KG1 (cell line): ENCODE data around the gene ASXL2.
"Not testable (repeated sequence)": the region's sequence is repeated elsewhere in the genome, so short reads cannot be mapped to it uniquely, and the experiment has no call there.

Experiments
- DNase-seq: peaks from one replicate; lab custom pipeline; 2025; lab: John Stamatoyannopoulos, UW

Gene ASXL2

DNA sequence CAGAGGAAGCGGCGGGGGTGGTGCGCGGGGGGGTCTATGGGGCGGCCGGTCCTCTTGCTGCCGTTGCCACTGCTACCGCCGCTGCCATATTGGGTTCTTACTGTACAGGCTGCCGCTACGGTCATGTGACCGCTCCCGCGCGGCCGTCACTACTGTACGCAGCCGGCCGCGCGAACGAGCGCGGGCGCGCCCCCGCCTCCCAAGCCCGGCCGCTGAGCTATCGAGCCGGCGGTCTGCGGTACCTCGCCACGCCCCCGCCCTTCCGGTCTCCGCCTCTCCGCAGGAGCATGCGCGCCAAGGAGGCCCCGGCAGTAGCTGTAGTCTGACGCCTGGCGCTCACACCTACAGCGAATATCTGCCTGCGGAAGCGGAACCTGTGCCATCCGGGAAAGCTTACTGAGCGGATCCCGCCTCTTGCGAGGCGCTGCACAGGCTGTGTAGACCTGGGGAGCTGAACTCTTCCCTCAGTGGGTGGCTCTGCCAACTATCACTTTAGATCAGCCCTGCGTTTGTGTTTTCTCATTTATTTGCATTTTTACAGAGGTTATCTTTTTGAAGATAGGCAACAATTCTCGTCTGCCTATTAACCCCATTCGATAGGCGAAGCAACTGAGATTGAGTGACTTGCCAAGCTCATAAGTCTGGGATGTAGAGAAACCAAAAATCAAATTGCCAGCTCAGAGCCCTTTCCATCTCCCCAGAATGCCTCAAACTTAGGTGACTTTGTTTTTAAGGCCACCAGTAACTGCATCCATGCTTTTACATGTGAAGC, at the start of gene ASXL2:
Gene ASXL2 (minus strand): TSS at position 127 of the 772 bp plus-strand sequence. CDS start 265 bp downstream, outside the sequence.
- peak; percentile 95 for DNase-seq

DNA sequence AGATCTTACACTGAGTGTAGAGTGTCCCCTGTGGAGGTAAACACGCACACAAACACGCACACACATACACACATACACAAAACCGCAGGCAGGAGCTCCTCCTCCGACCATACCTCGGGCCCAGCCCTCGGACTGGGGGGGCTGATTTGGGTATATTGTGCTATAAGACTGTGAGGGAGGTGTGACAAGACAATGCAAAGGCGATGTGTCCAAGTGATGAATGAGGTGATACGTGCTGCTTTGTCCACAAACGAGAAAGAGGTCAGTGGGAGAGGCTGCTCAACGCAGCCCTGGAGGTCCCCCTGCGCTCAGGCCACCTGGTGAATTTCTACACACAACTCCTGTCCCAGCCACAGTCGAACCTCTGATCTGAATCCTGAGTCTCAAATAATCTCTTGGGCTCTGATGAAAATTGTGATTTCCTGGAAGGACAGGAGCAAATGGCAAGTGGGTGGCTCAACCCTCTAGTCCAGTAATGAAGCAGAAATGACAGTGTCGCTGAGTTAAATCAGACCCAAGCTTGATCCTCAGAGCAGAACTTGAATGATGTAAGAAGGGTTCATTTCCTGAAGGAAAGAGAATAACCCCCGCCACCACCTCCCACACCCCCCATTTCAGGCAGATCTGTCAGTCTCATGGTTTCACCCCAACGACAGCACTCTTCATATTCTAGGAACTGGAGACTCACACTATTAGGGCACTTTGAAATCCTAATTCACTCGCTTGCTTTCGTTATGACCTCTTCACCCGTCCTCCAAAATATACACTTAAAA, 48.9 kb upstream of the ASXL2 start:
- DNase-seq: no peak

DNA sequence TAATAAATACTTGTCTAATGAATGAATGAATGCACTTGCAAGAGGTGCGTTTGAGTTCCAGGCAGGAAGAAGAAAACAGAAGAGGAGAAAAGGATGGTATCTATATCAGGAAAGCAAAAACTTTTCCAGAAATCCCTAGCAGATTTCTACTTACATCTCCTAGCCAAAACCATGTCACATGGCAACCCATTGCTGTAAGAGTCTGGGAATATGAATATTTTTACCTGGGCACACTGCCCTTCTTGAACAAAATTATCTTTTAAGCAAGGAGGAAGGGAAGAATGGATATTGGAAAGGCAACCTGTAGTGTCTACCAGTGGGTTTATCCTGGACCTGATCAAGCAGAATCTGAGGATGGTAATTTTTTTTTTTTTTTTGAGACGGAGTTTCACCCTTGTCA, 44.2 kb upstream of the ASXL2 start:
- no peak for DNase-seq

DNA sequence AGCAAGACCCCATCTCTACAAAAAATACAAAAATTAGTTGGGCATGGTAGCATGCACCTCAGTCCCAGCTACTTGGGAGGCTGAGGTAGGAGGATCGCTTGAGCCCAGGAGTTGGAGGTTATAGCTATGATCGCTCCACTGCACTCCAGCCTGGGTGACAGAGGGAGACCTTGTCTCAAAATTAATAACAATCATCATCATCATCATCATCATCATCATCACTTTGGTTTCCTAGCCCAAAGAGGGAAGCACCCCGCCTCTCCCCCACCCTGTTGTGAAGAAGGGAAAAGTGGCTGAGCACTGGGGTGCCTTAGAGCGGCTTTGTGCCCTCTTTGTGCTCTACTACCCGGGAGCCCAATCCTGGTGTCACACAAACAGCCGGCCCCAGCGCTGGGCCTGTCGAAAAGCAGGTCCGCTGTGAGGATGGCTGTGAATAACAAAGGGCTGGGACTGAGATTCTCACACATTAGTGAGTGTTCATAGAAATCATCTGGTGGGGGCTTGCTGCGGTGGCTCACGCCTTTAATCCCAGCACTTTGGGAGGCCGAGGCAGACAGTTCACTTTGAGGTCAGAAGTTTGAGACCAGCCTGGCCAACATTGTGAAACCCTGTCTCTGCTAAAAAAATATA, 42.6 kb upstream of the ASXL2 start:
- no peak for DNase-seq

DNA sequence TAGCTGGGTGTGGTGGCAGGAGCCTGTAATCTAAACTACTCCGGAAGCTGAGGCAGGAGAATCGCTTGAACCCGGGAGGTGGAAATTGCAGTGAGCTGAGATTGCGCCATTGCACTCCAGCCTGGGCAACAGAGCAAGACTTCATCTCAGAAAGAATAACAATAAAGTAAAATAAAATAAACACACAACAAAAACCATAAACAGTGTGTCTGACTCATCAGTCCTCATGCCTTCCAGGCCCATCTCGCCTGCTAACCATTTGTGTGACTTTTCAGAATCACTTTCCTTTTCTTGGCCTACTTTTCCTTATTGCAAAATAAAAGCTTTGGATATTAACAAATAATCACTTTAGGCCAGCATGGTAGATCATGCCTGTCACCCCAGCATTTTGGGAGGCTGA, 42.0 kb upstream of the ASXL2 start:
- DNase-seq: no peak

DNA sequence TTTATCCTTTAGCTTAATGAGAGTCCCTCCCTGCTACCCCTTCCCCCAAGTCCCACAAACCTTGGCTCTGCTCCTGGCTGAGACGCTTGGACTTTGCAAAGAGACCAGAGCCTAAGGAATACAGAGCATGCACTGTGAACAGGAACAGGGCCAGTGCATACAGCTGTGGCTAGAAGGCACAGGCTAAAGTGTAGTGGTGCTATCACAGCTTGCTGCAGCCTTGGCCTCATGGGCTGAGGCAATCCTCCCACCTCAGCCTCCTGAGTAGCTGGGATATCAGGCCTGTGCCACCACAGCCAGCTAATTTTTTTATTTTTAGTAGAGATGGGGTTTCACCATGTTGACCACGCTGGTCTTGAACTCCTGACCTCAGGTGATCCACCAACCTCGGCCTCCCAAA, 39.5 kb upstream of the ASXL2 start:
- DNase-seq: no peak

DNA sequence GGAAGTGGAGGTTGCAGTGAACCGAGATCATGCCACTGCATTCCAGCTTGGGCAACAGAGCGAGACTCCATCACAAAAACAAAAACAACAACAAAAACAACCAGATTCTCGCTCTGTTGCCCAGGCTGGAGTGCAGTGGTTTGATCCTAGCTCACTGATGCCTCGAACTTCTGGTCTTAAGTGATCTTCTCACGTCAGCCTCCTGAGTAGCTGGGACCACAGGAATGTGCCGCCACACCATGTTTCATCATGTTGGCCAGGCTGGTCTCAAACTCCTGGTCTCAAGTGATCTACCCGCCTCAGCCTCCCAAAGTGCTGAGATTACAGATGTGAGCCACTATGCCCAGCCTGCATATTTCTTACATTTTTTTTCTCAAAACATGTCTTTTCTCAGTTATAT, 39.1 kb upstream of the ASXL2 start:
- DNase-seq: not testable (repeated sequence)

DNA sequence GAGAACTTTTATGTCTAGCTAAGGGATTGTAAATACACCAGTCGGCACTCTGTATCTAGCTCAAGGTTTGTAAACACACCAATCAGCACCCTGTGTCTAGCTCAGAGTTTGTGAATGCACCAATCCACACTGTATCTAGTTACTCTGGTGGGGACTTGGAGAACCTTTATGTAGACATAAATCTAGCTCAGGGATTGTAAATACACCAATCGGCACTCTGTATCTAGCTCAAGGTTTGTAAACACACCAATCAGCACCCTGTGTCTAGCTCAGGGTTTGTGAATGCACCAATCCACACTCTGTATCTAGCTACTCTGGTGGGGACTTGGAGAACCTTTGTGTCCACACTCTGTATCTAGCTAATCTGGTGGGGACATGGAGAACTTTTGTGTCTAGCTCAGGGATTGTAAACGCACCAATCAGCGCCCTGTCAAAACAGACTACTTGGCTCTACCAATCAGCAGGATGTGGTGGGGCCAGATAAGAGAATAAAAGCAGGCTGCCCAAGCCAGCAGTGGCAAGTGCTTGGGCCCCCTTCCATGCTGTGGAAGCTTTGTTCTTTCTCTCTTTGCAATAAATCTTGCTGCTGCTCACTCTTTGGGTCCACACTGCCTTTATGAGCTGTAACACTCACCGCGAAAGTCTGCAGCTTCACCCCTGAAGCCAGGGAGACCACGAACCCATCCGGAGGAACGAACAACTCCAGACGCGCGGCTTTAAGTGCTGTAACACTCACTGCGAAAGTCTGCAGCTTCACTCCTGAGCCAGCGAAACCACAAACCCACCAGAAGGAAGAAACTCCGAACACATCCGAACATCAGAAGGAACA, 37.9 kb upstream of the ASXL2 start:
- peak; percentile 69 for DNase-seq

DNA sequence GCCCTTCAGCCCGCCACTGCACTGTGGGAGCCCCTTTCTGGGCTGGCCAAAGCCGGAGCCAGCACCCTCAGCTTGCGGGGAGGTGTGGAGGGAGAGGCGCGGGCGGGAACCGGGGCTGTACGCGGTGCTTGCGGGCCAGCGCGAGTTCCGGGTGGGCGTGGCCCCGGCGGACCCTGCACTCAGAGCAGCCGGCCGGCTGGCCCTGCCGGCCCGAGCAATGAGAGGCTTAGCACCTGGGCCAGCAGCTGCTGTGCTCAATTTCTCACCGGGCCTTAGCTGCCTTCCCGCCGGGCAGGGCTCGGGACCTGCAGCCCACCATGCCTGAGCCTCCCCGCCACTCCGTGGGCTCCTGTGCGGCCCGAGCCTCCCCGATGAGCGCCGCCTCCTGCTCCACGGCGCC, 37.1 kb upstream of the ASXL2 start:
- DNase-seq: not testable (repeated sequence)

DNA sequence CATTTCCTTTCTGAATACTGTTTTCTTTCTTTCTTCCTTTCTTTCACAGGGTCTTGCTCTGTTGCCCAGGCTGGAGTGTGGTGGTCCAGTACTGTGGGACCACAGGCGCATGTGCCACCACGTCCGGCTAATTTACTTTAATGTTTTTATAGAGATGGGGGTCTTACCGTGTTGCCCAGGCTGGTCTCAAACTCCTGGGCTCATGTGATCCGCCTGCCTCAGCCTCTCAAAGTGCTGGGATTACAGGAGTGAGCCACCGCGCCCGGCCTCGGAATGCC, 35.3 kb upstream of the ASXL2 start:
- DNase-seq: not testable (repeated sequence)

DNA sequence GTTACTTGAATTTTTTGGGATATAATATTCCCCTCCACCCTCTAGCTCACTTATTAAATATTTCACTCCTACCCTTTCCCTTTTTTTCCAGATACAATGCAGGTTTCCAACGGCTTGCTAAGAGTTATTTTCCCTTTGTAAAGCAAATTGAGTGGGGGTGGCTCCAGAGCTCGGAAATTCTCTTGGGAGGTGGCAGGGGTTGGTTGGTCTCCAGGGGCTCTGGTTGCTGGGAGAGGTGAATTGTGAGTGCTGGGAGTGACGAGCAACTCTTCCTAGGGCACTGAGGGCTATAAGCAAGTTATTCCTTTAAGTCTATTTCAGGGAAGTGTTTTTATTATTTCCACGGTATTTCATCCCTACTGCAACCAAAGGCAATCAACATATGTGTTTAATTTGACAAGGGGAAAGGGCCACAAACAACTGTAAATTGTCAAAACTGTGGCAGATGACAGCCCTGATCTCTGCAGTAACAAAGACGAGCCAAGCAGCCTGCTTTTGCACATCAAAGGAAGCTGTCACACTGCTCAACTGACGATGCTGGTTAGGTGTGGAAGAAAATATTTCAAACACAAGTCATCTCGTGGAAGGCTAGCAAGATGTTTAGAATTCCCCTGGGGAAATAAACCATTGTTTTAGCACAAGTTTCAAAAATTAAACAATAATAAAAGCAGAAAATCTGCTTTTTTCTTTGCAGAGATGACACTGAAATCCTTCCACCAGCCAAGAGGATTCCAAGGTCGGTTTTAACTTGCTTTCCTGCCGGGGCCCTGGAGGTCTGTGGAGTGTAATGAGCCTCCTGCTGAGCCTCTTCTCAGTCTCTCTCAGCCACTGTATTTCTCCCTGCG, 34.8 kb upstream of the ASXL2 start:
- DNase-seq: no peak

DNA sequence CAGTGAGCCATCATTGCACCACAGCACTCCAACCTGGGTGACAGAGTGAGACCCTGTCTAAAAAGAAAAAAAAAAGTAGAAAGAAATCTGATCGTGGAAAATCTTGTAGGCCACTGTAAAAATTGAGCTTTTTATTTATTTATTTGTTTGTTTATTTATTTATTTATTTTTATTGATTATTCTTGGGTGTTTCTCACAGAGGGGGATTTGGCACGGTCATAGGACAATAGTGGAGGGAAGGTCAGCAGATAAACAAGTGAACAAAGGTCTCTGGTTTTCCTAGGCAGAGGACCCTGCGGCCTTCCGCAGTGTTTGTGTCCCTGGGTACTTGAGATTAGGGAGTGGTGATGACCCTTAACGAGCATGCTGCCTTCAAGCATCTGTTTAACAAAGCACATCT, 31.3 kb upstream of the ASXL2 start:
- DNase-seq: not testable (repeated sequence)

DNA sequence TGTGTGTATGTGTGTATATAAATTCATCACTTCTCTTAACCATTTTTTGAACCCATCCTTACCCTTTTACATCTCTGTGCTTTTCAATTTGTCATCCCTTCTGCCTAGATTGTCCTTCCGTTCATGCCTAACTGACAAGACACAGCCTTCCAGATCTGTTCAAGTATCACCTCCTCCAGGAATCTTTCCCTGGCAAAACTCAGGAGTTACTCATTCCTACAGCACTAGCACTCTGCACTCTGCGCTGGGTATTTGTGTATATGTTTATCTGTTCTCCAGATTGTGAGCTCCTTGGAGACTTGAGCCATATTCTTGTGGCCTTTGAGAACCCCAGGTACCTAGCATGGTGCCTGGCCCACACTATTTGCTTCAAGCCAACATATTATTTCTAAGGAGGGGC, 26.8 kb upstream of the ASXL2 start:
- DNase-seq: no peak

DNA sequence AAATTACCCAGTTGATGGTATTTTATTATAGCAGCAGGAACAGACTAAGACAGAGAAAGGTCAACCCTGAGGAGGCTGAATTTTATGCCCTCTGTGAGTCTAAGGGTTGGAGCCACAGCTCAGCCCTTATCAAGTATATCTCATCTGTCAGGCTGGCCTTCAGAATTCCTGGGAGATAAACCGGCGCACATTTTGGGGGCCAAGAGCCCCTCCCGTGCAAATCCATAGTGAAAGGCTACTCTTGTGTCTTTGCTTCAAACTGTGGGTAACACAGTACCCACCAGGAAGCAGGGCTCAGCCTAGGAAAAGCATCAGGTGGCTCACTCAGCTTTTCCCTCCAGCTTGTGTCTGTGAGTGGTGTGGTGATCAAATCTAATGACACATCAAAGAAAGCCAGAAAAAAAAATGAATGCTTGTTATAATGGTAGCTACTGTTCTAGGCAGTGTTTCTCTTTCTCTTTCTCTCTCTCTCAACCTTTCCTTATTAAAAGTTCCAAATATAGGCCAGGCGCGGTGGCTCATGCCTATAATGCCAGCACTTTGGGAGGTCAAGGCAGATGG, 25.0 kb upstream of the ASXL2 start:
- no peak for DNase-seq

DNA sequence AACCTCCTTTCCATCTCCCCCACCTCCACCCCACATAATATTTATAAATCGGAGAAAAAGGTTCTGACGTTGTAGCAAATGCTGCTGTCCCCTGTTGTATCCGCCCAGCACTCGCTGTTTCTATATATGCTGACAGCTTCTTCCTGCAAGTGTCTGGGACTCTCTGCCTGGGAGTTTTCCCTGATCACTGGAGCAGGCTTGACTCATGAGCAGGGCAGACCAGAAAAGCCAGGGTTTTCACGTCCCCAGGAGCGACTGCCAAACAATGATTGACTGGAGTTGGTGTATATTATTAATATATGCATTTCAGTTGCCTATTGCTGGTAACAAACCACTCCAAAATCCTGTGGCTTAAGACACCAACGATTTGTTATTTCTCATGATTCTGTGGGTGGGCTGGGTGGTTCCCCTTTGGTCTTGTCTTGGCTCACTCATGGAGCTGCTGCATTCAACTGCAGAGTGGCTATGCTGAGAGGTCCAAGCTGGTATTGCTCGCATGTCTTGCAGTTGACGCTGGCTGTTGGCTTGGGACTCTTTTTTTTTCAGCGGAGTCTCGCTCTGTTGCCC, 21.2 kb upstream of the ASXL2 start:
- no peak for DNase-seq

DNA sequence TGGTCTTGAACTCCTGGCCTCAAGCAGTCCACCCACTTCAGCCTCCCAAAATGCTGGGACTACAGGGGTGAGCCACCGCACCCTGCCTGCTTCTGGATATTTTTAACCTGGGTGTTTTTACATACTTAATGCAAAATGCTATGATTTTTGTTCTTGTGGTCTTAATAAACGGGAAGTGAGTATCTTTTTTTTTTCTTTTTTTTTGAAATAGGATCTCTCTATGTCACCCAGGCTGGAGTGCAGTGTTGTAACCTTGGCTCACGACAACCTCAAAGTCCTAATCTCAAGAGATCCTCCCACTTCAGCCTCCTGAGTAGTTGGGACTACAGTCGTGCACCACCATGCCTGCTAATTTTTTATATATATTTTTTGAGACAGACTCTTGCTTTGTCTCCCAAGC, 19.2 kb upstream of the ASXL2 start:
- DNase-seq: no peak

DNA sequence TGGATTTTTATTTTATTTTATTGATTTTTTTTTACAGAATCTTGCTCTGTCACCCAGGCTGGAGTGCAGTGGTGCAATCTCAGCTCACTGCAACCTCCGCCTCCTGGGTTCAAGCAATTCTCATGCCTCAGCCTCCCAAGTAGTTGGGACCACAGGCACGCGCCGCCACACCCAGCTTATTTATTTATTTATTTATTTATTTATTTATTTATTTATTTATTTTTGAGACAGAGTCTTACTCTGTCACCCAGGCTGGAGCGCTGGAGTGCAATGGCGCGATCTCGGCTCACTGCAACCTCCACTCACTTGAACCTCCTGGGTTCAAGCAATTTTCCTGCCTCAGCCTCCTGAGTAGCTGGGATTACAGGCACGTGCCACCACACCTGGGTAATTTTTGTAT, 18.0 kb upstream of the ASXL2 start:
- DNase-seq: not testable (repeated sequence)

DNA sequence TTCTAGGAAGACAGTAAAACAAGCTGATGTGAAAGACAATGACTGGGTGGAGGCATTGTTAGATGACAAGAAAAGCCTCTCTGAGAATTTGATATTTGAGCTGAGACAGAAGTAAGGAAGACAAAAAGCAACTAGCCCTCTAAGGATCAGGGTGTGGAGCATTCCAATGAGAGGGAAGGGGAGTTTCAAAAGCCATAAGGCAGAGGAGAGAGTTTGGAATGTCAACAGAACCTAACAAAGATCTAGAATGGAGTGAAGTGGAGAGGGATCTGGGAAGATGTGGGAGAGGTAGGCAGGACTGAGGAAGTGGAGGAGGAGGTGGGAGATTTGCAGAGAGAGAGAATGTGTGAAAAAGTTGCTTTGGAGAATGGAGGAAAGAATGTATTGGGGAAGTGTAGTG, 17.3 kb upstream of the ASXL2 start:
- no peak for DNase-seq

DNA sequence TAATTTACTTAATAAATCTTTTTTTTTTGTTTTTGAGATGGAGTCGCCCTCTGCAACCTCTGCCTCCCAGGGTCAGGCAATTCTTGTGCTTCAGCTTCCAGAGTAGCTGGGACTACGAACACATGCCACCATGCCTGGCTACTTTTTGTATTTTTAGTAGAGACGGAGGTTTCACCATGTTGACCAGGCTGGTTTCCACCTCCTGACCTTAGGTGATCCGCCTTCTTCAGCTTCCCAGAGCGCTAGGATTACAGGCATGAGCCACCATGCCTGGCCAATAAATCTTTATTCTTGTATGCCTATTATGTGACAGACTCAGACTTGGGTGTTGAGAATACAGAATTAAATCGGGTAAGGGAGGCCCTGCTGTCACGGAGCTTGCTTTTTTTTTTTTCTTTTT, 16.7 kb upstream of the ASXL2 start:
- no peak for DNase-seq

DNA sequence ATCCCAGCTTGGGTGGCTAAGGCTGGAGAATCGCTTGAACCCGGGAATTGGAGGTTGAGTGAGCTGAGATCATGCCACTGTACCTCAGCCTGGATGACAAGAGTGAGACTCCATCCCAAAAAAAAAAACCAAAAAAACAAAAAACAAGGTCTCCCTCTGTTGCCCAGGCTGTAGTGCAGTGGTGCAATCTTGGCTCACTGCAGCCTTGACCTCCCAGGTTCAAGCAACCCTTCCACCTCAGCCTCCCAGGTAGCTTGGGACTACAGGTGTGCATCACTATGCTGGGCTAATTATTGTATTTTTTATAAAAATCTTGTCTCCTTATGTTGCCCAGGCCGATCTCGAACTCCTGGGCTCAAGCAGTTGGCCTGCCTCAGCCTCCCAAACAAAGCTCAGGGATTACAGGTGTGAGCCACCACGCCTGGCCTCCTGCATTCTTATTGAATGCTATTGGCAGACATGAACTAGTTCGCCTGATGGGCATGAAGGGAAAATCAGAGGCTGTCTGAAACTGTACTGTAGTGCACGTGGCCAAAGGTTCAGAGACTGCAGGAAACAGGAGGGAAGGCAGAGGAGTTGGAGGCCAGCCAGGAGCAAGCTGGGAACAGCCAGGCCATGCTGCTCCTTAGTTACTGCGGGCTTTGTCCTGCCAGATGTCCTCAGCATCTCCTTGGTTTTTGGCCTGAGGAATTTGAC, 16.0 kb upstream of the ASXL2 start:
- DNase-seq: no peak
